Hepatic stellate cell (primary cell): ENCODE data around the gene MARCO.
"Not testable (repeated sequence)": the region's sequence is repeated elsewhere in the genome, so short reads cannot be mapped to it uniquely, and the experiment has no call there.

Experiments used
- DNase-seq: peaks from one replicate; pipeline ENCODE4 v3.0.0; 2011; ENCODE audit warnings: low spot score

The MARCO gene

GRCh38 chr2:118929059-118929458, 12.9 kb upstream of the MARCO start:
- no peak for DNase-seq

DNA sequence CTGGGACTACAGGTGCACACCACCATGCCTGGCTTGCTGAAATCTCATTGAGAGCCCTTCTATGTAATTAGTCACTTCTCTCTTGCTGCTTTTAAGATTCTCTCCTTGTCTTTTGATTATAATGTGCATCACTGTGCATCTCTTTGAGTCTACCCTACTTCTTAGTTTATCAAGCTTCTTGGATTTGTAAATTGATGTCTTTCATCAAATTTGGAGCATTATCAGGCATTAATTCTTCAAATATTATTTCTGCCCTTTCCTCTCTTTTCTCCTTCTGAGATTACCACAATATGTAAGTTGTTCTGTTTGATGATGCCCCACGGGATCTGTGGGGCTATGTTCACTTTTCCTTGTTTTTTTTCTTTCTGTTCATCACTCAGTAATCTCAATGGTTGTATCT, 9.0 kb upstream of the MARCO start:
- no peak for DNase-seq

DNA sequence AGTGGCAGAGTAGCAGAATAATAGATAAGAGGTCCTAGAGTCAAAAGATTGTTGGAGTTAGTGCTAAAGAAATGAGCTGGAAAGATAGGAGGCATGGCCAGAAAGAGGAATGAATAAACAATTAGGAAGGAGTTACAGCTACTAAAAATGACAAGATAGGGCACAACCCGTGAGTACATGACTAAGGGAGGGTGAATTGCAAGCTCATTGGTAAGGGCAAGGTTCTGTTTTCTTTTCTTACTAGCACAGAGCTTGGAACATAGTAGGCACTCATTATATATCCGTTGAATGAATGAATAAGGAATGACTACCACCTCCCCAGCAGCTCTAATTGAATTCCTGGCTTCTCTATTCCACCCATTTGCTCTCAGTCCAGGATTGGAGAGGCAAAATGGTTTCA, 5.7 kb upstream of the MARCO start:
- DNase-seq = no peak

- DNase-seq = no peak
These were observed 5.1 kb upstream of the MARCO start for GRCh38 chr2:118936936-118937335.

DNA sequence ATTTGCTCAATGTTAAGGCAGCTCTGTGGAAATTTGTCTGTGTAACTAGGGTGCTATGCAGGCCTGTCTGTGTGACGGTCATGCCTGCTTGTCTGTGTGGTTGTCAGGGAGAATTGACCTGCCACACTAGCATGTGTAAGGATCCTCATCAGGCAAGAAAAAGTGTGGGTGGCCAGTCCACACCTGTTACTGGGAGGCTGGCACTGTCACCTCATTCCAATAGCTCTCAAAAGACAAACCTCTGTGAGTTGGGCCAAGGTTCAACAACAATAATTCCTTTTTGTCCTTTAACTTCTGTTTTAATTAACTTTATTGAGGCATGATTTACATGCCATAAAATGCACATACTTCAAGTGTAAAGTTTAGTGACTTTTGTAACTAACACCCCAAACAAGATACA, 4.2 kb upstream of the MARCO start:
- DNase-seq = no peak

DNA sequence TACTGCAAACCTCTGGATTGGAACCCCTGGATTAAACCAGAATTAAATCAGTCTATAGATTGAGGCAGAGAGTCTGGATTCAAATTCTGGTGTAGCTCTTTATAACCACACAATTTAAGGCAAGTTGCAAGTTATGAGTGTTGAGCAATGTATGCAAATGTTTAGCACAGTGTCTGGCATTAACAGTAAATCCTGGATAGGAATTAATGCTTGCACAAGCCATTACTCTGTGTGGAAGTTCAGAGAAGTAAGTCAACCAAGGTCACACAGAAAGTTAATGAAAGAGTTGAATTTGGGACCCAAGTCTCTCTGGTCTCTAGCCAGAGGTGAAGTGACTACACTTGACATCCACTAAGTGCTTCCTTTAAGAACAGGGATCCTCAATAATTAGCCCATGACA, 2.0 kb upstream of the MARCO start:
- DNase-seq = no peak

GRCh38 chr2:118940486-118941120, 1.4 kb upstream of the MARCO start:
- no peak for DNase-seq

- no peak for DNase-seq
These were observed 1.3 kb downstream of the MARCO start for GRCh38 chr2:118943286-118943685.

DNA sequence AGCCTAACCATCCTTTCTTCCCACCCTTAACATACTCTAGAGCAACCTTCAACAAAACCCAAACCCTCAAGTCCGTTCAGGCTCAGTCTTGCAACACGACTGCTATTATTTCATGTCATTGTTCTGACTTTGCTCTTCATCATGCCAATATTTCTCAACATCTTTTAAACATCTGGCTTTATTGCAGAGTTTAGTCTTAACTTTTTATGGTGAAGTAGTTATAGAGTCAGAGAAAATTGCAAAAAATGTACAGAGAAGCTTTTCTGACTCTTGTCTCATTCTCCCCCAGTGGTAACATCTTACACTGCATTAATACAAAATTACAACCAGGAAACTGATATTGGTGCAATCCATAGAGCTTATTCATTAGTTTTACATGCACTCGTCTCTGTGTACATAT, 3.9 kb downstream of the MARCO start:
- no peak for DNase-seq

DNA sequence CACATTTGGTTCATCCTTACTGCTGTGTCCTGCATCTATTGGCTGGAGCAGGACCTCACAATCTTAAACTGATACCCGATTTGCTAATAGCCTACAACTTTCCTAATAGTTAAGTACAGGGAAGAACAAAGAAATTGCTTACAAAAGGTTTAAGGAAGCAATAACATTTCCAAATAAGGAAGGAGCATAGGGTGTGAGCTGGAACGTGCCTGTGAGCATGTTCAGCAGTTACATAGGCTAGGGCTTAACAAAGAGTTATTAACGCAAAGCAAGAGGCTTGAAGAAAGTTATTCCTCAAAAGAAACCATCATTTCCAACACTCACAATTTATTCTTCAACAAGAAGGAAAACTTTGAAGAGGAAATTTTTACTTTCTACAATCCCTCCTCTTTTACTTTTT, 6.3 kb downstream of the MARCO start:
- DNase-seq = not testable (repeated sequence)

- no peak for DNase-seq
These were observed 12.5 kb downstream of the MARCO start for GRCh38 chr2:118954297-118955060.

GRCh38 chr2:118965737-118966136, 23.7 kb downstream of the MARCO start:
- no peak for DNase-seq

DNA sequence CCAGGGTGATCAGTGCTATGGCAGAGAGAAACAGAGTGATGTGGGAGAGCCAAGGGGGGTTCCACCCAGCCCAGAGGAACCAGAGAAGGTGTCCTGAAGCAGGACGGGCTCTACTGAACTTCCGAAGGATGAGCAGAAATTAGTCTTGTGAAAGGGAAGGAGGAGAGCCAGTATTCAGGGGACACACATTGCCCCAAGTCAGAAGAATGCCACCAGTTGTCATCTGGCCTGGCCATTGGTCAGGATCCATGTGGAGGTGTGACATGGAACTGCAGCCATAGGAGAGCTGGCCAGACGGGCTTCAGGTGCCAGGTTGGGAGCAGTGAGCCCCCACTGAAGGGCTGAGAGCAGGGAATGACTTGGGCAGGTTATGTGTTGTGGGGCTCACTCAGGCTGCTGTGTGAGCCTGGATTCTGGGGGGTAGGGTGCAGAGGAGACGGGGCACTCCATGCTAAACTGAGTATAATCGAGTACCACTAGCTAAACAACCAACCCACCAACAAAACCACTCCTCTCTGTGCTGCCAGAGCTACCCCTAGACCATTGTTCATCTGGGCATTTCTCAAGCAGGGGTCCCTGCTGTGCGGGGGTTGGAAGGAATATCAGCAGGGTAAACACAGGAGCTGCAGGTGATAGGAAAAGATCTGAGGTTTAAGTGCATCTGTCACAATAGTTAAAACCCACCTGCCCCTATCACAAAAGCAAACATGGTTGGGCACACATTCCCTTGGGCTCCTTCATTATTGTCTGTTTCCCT, 25.3 kb downstream of the MARCO start:
- DNase-seq = no peak

DNA sequence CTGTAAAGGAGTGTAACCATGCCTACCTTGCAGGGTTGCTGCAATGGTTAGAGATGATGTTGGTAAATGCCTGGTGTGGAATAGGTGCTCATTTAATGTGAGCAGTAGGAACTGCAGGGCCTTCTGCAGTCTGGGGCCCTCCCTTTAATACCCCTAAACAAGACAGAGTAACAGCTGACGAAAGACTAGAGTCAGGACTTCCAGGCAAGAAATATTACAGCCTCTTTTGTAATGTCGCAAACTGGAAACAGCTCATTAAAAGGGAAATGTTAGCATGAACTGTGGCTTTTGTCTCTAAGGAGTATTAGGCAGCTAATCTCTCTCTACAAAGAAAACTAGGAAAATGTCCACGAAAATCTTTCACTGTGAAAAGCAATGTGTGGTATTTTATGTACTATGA, 26.0 kb downstream of the MARCO start:
- no peak for DNase-seq

GRCh38 chr2:118968961-118969733, 27.2 kb downstream of the MARCO start:
- no peak for DNase-seq

DNA sequence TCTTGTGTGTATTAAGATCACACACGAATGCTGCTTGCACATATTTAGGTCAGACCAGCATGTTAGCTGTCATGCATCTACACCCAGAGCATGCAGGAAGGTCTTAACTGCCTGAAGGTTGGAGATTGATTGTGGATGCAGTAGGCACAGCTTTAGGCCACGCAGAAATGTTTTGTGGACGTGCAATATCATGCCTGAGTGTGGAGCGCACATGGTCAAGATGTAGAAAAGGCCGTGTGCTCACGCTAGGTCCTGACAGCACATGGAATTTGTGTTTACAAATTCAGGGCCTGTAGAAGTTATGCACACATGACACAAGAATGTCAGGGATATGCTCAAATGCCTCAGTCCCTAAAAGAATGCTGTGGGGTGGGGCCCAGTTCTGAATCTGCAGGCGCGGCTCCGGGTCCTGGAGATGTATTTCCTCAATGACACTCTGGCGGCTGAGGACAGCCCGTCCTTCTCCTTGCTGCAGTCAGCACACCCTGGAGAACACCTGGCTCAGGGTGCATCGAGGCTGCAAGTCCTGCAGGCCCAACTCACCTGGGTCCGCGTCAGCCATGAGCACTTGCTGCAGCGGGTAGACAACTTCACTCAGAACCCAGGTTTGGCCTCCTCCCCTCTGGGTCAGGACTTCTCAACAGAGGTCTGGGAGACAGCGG, 27.9 kb downstream of the MARCO start:
- DNase-seq = no peak

- DNase-seq = no peak
These were observed 28.6 kb downstream of the MARCO start for GRCh38 chr2:118970396-118971135.

DNA sequence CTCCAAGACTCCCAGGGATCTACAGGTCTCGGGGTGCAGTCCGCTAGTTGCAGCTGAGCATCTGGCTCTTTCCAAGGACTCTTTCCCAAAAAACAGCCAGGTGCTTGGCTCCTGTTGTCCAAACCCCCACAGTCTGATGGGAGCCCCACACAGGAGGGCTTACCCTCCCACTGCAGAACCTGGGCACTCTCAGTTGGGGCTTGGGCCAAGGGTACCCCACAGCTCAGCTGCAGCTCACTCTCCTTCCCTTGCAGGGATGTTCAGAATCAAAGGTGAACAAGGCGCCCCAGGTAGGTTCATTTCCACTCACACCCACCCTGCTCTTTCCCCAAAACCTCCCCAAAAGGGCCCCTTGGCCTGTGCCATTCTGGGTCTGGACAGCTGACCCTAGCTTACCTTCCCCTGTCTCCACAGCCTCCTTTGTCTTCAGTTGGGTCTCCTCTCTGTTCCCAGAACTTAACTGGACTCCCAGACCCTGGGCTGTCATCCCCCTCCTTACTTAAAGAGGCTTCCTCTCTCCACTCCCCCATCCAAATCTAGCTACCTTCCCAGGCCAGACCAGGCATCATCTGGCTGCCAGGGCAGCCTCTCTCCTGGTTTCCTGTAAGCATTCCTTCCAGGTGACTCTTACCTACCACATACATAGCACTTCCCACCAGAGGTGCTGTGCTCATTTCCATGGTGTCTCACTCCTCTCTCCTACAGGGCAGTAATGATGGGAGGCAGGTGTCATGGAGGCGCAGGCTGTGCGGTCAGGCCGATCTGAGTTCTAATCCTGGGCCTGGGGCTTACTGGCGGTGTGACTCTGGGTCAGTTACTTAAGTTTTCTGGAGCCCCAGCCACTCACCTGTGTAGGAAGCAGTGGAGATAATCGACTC, 29.5 kb downstream of the MARCO start:
- no peak for DNase-seq

DNA sequence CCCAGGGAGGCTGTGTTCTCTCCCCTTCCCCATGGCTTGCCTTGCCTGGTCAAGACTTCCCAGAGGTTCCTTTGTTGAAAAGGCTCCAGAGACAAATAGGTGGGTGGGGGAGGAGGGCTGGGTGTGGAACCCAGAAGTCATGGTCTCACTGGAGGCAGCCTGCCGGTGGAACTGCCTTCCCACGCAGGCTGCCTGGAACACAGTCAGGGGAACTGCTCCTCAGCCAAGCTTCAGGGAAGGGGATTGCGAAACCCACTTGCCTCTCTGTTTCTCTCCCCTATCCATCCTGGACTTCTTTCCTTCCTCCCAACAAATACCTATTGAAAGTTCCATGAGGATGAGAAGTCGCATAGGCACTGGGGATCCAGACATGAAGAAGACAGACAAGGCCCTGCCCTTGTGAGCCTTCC, 31.6 kb downstream of the MARCO start:
- no peak for DNase-seq
